ENCODE data around the gene MPC2.
"Not testable (repeated sequence)": the region's sequence is repeated elsewhere in the genome, so short reads cannot be mapped to it uniquely, and the experiment has no call there.

Gene MPC2

DNA sequence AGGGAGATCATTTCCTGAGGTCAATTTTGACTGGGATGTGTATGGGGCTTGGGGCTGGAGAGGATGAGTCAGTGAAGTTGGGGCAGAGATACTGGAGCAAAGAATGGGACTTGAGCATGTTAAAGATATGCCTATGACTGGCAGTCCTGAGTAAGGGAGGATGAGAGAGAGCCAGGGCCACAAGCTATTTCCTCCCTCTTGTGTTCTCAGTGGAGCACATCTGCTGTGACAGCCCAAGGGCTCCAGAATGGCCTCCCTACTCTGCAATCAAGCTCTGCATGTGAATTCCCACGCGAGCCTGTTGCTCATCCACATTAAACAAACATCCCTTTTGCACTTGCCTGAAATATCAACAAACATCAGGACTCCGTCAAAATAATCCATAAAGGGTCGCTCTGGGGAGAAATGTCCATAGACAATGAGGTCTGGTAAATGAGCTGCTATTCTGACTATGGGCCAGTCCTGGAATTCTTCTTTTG is 32.2 kb downstream of the MPC2 start:
- no peak for DNase-seq

DNA sequence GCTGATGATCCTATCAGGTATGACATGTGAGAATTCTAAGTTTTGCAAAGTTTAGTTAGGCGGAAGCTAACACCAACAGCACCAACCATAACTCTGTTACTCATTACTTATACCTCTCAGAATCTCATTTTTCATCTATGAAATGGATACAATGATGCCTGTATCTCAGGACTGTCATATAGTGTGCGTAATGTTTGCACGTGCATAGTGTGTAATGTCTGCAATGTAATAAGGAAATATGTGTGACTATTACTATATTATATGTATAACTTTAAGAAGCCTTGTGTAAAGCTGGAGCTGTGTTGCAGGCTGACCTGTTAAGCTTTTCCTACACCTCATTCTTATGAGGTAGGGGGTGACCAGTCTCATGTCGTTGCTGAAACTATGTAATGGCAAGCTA is 36.0 kb downstream of the MPC2 start:
- no peak for DNase-seq

DNA sequence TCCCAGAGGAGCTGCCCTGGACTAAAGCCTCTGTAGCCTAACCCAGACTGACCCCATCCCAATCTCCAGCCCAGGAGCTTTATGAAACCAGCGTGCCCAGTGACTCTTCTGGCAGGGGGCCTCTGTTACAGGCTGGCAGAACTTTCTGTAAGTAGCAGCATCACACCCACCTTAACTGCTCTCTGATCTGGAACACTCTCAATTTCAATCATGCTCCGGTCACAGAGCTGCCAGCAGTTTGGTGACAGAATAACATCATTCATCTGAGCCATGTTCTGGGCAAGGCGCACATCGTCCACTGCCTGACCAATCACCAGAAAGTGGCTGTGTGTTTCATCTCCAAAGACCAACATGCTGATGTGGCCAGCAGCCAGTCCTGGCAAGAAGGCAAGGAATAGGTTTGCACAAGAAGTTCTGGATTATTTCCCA is 37.6 kb downstream of the MPC2 start:
- DNase-seq: no peak

DNA sequence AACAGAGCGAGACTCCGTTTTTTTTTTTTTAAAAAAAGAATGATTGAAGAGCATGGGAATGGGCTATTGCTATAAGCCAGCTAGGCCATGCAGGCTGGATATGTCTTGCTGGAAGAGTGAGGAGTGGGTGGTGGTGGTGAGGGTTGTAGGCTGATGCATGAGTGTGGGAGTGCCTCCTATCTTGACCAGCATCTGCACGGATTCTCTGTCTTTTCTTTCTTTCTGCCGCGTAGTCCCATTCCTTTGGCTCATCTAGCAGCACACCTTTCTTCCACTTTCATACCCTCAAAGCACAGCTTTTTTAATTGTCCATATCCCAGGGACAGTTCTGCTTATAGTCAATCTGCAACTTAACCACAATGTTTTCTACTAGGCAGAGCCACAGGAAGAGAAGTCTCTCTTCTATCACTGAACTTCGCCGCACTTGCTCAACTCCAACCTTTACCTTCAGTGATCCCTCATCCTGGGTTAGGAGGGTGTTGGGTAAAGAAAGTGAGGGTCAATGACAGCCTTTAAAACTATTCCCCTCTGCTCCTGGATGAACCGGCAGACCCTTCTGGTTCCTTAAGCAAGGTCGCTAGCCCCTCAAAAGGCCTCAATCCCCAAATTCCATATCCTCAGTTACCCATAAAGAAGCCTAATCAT is 38.2 kb downstream of the MPC2 start:
- no peak for DNase-seq

DNA sequence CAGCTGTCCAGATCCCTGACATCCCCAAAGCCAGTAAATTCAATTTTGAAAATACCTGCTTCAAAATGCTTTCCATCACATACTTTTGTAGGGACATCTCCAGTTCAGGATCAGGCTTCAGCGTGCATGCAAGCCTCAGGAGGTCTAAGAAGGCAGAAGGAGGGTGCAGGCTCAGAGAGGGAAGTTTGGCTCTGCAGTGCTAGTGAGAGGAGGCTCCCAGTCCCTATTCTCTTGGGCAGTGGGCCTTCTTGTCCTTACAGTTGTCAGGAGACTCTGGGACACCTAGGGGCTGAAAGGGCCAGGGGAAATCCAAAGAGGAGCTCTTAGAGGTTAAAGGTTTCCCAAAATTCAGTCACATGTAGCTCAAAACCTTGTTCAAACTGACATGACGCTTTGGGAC is 43.1 kb downstream of the MPC2 start:
- DNase-seq: no peak

DNA sequence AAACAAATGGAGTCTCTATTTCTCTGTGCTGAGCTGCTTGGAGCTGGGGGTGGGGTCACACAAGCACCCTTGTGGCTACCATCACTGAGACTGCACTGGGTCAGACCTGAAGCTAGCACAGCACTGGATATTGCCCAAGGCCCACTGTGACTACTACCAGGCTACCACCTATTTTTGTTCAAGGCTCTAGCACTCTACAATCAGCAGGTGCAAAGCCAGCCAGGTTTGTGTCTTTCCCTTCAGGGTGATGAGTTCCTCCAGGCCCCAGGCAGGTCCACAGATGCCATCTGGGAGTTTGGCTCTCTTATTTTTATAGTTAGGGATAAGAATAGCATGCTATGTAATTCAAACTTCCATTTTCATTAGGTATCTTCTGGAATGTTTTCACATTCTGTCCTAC is 46.5 kb downstream of the MPC2 start:
- no peak for DNase-seq

DNA sequence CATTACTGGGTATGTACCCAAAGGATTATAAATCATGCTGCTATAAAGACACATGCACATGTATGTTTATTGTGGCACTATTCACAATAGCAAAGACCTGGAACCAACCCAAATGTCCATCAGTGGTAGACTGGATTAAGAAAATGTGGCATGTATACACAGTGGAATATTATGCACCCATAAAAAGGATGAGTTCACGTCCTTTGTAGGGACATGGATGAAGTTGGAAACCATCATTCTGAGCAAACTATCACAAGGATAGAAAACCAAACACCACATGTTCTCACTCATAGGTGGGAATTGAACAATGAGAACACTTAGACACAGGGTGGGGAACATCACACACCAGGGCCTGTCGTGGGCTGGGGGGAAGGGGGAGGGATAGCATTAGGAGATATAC is 49.7 kb downstream of the MPC2 start:
- not testable (repeated sequence) for DNase-seq

DNA sequence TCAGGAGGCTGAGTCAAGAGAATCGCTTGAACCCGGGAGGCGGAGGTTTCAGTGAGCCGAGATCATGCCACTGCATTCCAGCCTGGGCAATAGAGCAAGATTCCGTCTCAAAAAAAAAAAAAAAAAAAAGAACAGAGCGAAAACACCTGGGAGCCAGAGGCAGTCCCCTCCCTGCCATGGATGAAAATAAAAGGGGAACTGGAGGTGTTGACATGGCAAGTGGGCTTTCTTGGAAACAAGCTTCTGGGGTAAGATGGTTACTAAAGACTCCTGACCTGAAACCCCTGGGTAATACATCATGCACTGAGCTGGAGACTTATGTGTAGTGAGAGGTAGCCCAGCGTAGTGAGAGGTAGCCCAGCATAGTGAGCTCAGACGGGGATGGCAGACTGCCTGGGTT is 54.5 kb downstream of the MPC2 start:
- DNase-seq: no peak

DNA sequence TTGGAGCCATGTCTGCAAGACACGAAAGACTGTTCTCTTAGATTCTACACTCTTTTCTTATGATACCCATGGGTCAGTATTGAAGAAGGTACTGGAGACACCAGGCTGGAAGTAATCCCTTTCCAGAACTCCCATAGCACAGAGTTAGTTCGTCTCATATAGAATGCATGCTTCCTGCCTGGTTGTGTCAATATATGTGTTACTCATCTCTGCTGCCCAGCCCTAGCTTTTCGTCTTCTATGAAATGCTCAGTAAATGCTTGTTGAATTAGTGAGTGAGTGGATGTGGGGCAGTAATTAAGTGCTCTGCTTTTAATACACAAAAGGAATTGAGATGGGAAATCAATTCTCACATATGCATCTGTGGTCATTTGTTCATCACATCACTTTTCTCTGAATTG is 55.1 kb downstream of the MPC2 start:
- no peak for DNase-seq

DNA sequence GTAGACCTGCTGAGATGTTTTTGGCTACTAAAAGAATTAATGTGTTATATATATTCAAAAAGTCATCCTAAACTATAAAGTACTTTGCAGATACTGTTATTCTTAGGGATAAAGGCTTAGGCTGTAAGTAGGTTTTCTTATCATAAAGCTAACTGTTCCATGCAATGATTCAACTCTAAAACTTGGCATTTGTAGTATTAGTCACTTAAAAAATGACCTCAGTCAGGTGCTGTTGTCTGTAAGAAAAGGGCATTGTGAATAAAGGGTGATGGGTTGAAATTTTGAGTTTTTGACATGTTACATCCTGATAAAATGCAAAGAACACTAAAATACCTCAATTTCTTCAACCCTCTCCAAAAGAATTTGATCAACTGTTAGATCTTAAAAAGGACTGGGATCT is 55.8 kb downstream of the MPC2 start:
- no peak for DNase-seq

DNA sequence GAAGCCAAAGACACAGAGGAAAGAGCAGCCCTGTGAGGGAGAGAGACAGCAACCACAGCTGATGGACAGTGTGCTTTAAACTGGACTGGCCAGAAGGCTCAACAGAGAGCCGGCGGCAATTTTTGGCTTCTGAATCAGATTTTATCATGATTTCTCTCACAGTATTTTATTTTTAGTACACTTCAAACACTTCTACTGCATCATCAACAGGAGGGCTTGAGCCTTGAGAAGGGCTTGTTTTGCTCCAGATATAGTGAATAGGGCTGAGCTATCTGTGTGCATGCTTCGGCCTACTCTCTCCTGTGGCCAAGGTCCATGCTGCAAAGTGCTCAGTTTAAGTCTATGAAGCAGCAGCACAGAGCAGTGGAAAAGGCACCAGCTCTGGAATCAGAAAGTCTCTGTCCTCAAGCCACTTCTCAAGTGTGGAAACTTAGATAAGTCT is 56.3 kb downstream of the MPC2 start:
- DNase-seq: no peak

DNA sequence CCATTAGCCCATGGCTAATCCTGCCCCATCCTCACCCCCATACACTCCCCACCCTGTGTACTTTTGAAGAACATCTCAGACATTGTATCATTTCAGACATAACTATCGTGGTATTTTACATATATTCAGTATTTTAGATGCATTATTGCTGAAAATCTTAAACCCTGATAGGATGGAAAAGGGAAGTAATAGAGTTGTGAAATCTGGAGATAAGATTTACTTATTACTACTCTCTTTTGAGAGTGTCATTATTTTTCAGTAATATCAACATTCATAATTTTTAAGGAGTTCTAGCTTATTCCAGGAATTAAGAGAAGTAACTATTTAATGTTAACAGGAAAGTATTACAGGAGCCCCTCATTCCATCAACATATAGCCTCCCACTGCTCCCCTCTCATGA is 57.4 kb downstream of the MPC2 start:
- no peak for DNase-seq

DNA sequence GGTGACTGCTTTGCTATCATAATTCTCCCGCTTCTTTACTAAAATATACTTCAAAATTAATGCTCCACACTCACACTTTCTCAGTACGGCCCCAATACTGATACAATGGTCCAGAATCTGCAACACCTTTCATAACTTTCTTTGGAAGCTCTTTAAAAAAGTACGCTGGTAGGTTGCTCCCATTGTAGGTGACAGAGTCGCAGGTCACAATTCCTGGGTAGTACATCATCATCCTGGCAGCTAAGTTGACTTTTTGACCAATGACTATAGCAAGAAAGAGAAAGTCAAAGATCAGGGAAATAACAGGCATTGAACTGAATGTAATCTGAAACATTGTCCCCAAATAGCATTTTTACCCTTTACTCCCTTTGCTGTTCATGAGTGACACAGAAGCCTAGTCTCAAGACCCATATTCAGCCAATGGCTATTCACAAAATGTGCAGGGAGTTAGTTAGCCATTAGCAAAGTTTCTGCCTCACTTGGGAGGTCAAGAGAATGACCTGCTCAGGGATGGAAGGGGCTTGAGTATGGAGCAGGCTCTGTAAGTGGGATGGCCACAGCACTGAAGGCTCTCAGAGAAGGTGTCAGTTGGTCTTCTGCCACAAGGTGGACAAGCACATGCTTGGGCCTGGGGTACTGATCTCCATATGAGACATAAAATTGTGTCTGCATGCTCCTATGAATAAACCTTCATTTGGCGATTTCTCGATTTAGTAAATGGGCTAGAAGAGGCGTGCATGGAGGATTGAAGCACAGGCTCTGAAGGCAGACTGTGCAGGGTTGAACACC is 58.3 kb downstream of the MPC2 start:
- no peak for DNase-seq

DNA sequence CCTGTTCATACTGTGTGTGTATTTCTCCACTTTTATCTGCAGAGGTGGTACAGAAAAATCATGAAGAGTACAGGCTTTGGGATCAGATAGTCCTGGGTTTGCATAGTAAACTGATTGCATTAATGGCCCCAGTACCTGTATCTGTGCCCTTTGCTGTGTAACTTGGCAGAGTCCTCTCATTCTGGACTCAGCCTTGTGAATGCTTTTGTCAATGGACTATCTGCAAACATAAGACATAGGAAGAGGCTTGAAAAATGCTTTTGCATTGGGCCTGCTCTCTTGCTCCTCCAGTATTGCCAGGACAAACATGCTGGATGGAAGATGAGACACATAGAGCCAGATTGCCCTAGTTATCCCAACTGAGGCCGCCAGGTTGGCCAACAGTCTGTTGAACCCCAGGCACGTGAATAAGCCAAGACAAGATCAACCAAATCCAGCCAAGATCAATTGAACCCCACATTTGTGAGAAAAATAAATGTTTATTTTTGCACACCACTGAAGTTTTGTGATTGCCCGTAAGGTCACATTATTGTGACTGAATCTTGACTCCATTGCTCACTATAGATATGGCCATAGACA is 60.2 kb downstream of the MPC2 start:
- no peak for DNase-seq

DNA sequence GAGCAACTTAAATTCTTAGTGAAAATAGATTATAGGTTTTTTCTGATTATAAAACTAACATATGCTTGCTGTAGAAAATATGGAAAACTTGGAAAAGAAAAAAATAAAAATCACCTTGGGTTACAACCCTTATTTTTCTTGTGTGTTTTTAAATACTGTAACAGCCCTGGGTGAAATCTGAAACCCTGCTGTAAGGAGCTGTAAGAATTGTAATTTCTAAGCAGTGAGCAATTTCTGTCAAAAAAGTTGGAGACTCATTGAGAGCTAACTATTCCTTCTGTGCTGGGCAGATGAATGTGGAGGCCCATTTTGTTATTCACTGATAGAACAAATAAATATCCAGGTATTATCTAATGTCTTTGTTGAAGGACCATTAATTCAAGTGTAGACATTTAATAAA is 65.5 kb downstream of the MPC2 start:
- no peak for DNase-seq

DNA sequence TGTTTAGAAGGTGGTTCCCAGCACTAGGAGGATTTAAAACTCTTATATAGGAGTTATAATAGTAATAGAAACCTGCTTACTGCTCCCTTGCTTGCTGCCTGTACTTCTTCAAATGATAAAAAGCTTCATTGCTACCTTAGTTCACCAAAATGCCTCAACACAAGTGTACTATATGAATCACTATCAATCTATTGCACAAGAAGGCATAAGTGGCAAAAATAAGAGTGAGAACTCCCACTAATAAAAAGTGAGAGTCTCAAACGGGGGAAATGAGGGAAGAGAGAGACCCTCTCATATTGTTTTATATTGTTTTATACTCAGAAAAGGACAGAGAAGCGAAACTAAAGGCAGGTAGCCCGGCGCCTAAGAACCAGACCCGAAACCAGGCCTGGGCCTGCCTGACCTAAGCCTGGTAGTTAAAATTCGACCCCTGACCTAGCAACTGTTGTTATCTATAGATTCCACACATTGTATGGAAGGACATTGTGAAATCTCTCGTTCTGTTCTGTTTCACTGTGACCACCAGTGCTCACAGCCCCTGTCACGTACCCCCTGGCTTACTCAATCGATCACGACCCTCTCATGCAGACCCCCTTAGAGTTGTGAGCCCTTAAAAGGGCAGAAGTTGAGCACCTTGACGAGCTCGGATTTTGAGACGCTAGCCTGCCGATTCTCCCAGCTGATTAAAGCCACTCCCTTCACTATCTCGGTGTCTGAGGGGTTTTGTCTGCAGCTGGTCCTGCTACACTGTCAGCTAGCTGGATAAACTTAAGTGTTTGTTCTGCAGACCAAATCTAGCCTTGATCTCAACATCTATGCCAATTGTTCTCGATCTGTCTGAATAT is 67.5 kb downstream of the MPC2 start:
- not testable (repeated sequence) for DNase-seq

DNA sequence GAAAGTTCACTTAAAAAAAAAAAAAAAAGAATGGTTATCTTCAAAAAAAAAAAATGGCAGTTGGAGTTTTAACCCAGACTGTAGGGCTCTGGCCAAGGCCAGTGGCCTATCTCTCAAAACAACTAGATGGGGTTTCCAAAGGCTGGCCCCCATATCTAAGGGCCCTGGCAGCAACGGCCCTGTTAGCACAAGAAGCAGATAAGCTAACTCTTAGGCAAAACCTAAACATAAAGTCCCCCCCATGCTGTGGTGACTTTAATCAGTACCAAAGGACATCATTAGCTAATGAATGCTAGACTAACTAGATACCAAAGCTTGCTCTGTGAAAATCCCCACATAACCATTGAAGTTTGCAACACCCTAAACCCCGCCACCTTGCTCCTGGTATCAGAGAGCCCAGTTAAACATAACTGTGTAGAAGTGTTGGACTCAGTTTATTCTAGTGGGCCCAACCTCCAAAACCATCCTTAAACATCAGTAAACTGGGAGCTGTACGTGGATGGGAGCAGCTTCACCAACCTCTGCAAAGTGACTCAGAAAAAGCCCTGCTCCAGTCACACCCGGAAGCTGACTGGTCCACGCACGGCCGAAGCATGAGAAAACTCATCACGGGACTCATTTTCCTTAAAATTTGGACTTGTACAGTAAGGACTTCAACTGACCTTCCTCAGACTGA is 70.0 kb downstream of the MPC2 start:
- not testable (repeated sequence) for DNase-seq

Data from T-helper 1 cell (primary cell).